IPS-20b (cell line): ENCODE data around the gene WDR70.

Source experiments
- H3K27ac ChIP-seq: one replicate; pipeline ENCODE4 v1.5.1; 2013; ENCODE audit warnings: low read length
- H3K27me3 ChIP-seq: 2 replicates; pipeline ENCODE4 v1.6.1; 2013; ENCODE audit warnings: mild to moderate bottlenecking, low read length, inconsistent platforms; ENCODE audit not compliant: insufficient read depth
- H3K36me3 ChIP-seq: 2 replicates; pipeline ENCODE4 v1.6.1; 2013; ENCODE audit warnings: low read depth, mild to moderate bottlenecking, inconsistent platforms, low read length, moderate library complexity; ENCODE audit not compliant: insufficient read depth
- H3K4me1 ChIP-seq: 2 replicates; pipeline ENCODE4 v1.6.1; 2013; ENCODE audit warnings: mild to moderate bottlenecking, control low read depth, inconsistent platforms, low read length, moderate library complexity; ENCODE audit not compliant: insufficient read depth
- H3K4me3 ChIP-seq: 2 replicates; pipeline ENCODE4 v1.5.1; 2013; ENCODE audit warnings: mild to moderate bottlenecking, low read length, inconsistent platforms
- H3K9ac ChIP-seq: 2 replicates; pipeline ENCODE4 v1.6.1; 2013; ENCODE audit warnings: low read depth, mild to moderate bottlenecking, inconsistent platforms, low read length, moderate library complexity
- H3K9me3 ChIP-seq: 2 replicates; pipeline ENCODE4 v1.6.1; 2013; ENCODE audit warnings: mild to moderate bottlenecking, low read depth, low read length, inconsistent platforms; ENCODE audit not compliant: insufficient read depth

Gene WDR70

DNA sequence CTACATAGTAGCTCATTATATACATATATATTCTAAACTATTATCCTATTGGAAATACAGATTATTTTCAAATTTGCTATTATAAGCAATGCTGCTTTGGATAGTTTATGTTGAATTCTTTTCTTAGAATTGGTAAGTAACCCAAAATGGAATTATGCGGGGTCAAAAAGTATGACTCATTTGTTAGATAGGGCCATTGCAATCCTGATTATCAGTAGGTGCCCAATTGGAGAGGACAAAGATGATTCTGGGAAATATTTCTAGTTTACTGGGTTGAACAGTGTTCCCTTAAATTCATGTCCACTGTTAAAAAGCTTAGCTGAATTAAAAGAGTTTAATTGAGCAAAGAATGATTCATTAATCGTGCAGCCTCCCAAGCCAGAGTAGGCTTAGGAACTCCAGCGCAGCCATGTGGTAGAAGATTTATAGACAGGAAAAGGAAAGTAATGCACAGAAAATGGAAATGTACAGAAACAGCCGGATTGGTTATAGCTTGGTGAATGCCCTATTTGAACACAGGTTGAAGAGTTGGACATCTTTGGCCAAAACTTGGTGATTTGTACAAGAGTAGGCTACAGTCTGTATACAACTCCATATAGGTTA, 379.0 kb downstream of the WDR70 start:
- H3K36me3 ChIP-seq: no peaks in the 10 kb centered on the region
- no peaks in the 10 kb centered on the region for H3K4me1 ChIP-seq
- H3K4me3 ChIP-seq: no peak overlapping the region
- H3K27ac ChIP-seq: no peak overlapping the region
- H3K9ac ChIP-seq: no peak overlapping the region
- H3K27me3 ChIP-seq: no peaks in the 10 kb centered on the region
- H3K9me3 ChIP-seq: no peaks in the 10 kb centered on the region

DNA sequence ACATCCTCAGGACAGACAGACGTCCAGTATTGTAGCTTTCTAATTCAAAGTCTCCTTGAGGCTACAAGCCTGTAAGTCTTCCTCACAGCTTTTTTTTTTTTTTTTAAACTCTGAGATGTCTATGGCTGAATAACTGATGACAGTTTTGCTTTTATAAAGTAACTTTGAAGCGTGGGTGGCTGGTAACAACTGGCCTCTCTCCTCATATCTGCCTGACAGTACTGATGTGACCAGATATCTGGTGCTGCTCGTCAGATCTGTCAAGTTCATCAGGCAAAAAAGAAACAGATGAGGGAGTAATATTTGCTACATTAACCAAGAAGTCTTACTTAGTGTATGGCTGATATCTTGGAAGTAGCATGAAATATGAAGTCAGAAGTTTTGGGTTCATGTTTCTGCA, 388.1 kb downstream of the WDR70 start:
- no peak overlapping the region for H3K4me3 ChIP-seq
- no peaks in the 10 kb centered on the region for H3K9me3 ChIP-seq
- no peak overlapping the region for H3K9ac ChIP-seq
- no peaks in the 10 kb centered on the region for H3K36me3 ChIP-seq
- H3K27me3 ChIP-seq: no peaks in the 10 kb centered on the region
- no peaks in the 10 kb centered on the region for H3K4me1 ChIP-seq
- H3K27ac ChIP-seq: no peak overlapping the region

- Histone ChIP-seq H3K36me3 (no peaks in the 10 kb centered on the region), H3K9me3 (no peaks in the 10 kb centered on the region), H3K4me1 (no peaks in the 10 kb centered on the region), H3K27ac (no peak overlapping the region), H3K27me3 (no peaks in the 10 kb centered on the region), H3K9ac (no peak overlapping the region), H3K4me3 (no peak overlapping the region)
These were observed 388.8 kb downstream of the WDR70 start for GRCh38 chr5:37767961-37768360.

GRCh38 chr5:37768371-37768770, 389.3 kb downstream of the WDR70 start:
- Histone ChIP-seq H3K27ac (no peak overlapping the region), H3K9ac (no peak overlapping the region), H3K4me3 (no peak overlapping the region), H3K27me3 (no peaks in the 10 kb centered on the region), H3K4me1 (no peaks in the 10 kb centered on the region), H3K9me3 (no peaks in the 10 kb centered on the region), H3K36me3 (no peaks in the 10 kb centered on the region)

DNA sequence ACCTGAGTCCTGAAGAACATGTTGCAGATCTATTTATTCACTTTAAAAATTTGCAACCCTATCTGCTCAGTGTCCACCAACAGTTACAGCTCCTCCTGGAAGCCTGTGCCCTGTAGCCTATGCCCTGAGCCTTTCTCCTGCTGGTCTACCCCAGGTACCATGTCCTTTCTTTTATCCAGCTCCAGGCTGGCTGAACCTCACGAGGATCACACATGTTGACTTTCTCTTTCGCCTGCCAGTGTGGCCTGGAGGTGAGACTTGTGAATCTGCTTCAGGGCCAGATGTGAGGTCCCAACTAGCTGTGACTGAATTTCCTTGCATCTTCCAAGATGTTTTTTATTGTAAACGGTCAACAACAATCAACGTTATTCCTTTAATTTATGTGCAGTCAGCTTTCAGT, 390.0 kb downstream of the WDR70 start:
- H3K4me3 ChIP-seq: no peak overlapping the region
- no peaks in the 10 kb centered on the region for H3K36me3 ChIP-seq
- no peak overlapping the region for H3K27ac ChIP-seq
- H3K9me3 ChIP-seq: no peaks in the 10 kb centered on the region
- no peaks in the 10 kb centered on the region for H3K27me3 ChIP-seq
- H3K4me1 ChIP-seq: no peaks in the 10 kb centered on the region
- H3K9ac ChIP-seq: no peak overlapping the region

DNA sequence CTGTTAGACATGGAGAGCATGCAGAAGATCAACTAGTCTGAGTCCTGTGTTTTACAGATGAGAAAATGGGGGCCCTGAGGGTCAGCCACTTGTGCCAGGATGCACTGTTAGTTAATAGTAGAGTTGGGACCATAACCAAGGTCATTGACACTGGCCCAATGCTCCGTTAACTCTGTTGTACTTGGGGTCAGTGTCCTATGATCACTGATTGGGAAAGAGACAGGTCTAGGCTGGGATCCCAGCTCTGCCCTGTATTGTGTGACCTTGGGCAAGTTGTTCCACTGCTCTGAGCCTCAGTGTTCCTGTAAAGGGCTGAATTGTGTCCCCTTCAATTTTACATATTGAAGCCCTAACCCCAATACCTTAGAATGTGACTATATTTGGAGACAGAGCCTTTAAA, 390.7 kb downstream of the WDR70 start:
- H3K27ac ChIP-seq: no peak overlapping the region
- no peak overlapping the region for H3K9ac ChIP-seq
- H3K4me1 ChIP-seq: no peaks in the 10 kb centered on the region
- peaks cover 7% of the 10 kb centered on the region; the same call in 1 of the 2 replicates for H3K9me3 ChIP-seq
- no peaks in the 10 kb centered on the region for H3K27me3 ChIP-seq
- H3K36me3 ChIP-seq: no peaks in the 10 kb centered on the region
- no peak overlapping the region for H3K4me3 ChIP-seq

DNA sequence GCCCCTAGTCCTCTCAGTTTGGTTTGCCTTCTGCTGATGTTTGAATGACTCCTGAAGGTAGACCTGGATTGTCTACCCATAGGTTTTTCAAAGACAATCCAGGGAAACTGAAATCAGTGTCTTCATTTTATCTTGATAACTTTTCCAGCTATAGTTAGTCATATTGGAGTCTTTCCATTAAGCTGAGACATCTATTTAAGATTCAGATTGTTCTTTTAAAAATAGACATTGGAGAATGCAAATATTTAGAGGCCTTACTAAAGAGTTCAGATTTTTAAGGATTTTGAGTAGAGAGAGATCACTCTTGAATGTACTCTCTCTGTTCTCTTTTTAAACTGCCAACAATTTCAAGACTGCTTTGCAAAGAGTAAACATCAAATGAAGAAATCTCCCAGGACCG, 391.7 kb downstream of the WDR70 start:
- no peaks in the 10 kb centered on the region for H3K36me3 ChIP-seq
- no peak overlapping the region for H3K9ac ChIP-seq
- peaks cover 10% of the 10 kb centered on the region for H3K9me3 ChIP-seq
- no peaks in the 10 kb centered on the region for H3K4me1 ChIP-seq
- no peak overlapping the region for H3K4me3 ChIP-seq
- H3K27me3 ChIP-seq: no peaks in the 10 kb centered on the region
- no peak overlapping the region for H3K27ac ChIP-seq

DNA sequence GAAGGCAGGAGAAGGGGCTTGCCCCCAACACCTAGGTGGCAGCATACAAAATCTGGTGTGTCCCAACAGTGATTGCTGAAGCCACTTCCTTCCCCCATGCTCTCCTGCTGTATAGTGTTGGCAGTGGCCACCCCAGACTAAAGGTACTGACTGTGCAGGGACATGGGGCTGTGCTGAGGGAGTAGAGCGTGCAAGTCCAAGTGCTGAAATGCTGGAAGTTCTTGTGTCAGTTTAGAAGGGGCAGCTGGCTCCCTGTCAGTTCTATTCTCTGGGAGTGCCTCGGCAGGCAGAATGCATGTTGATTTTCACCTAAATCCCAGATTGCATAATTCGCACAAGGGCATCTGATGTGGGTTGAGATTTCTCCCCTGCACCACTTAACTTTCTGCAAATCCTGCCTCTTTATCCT, 392.1 kb downstream of the WDR70 start:
- Histone ChIP-seq H3K9ac (no peak overlapping the region), H3K4me1 (no peaks in the 10 kb centered on the region), H3K27ac (no peak overlapping the region), H3K4me3 (no peak overlapping the region), H3K27me3 (no peaks in the 10 kb centered on the region), H3K9me3 (peaks cover 10% of the 10 kb centered on the region), H3K36me3 (no peaks in the 10 kb centered on the region)

DNA sequence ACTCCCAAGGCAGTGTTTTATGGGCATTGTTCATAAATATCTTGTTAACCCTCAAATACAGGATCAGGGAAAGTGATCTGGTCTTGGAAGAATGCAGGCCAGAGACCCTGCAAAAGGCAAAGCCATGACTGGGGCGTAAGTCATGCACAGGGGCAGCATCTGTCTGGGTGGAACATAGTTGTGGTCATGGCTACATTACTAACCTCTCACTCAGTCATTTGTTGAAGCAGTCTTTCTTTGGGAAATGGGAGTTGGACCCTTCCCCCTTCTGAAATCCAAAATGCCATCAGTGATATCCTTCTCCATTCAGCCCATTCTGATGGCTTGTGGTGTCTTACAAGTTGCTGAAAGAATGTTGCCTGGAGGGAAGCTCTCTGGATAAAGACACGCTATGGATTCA, 392.6 kb downstream of the WDR70 start:
- H3K4me1 ChIP-seq: no peaks in the 10 kb centered on the region
- peaks cover 10% of the 10 kb centered on the region for H3K9me3 ChIP-seq
- H3K9ac ChIP-seq: no peak overlapping the region
- no peaks in the 10 kb centered on the region for H3K27me3 ChIP-seq
- H3K36me3 ChIP-seq: no peaks in the 10 kb centered on the region
- no peak overlapping the region for H3K27ac ChIP-seq
- H3K4me3 ChIP-seq: no peak overlapping the region

GRCh38 chr5:37772255-37772654, 393.1 kb downstream of the WDR70 start:
- H3K27ac ChIP-seq: no peak overlapping the region
- H3K9ac ChIP-seq: no peak overlapping the region
- no peaks in the 10 kb centered on the region for H3K36me3 ChIP-seq
- no peaks in the 10 kb centered on the region for H3K4me1 ChIP-seq
- H3K27me3 ChIP-seq: no peaks in the 10 kb centered on the region
- no peak overlapping the region for H3K4me3 ChIP-seq
- H3K9me3 ChIP-seq: peaks cover 10% of the 10 kb centered on the region

GRCh38 chr5:37773809-37774208, 394.7 kb downstream of the WDR70 start:
- Histone ChIP-seq H3K4me1 (no peaks in the 10 kb centered on the region), H3K27me3 (no peaks in the 10 kb centered on the region), H3K9me3 (peaks cover 10% of the 10 kb centered on the region), H3K9ac (no peak overlapping the region), H3K4me3 (no peak overlapping the region), H3K27ac (no peak overlapping the region), H3K36me3 (no peaks in the 10 kb centered on the region)

GRCh38 chr5:37774912-37775483, 395.9 kb downstream of the WDR70 start:
- H3K4me1 ChIP-seq: no peaks in the 10 kb centered on the region
- H3K36me3 ChIP-seq: no peaks in the 10 kb centered on the region

More at GRCh38 chr5:37774912-37775483, 395.9 kb downstream of the WDR70 start:
- no peaks in the 10 kb centered on the region for H3K27me3 ChIP-seq
- H3K9me3 ChIP-seq: peaks cover 10% of the 10 kb centered on the region
- H3K9ac ChIP-seq: no peak overlapping the region
- H3K4me3 ChIP-seq: no peak overlapping the region
- H3K27ac ChIP-seq: no peak overlapping the region
